Endothelial cell of umbilical vein (primary cell): ENCODE results near the gene HIGD1C. TPM values are rescaled to one million over a fixed set of nuclear protein-coding genes. Genes with fewer than 3 reads are reported as not detected.

ENCODE experiments used
- BruUV-seq: library from RNA; stranded (reverse); fragments of 400-500 nt; replicated peaks from 2 replicates; lab custom pipeline; 2021; lab: Mats Ljungman, UMichigan
- CTCF ChIA-PET: fragments of 300-600, 350-600 bp; sonication (Branson Sonifier 250); formaldehyde crosslinking; loops from one replicate; lab custom pipeline; 2021; ENCODE audit warnings: antibody characterized with exemption, inconsistent platforms; lab: Charles Lee
- POLR2A ChIA-PET: fragments of 300-600, 350-600 bp; sonication (Branson Sonifier 250); formaldehyde crosslinking; loops from one replicate; lab custom pipeline; 2021; ENCODE audit warnings: antibody characterized with exemption, inconsistent platforms; lab: Charles Lee
- DNase-seq: peaks from one replicate; pipeline ENCODE4 v3.0.0-alpha.2; 2011; ENCODE audit warnings: low read depth, low spot score
- FAIRE-seq: peaks from 2 replicates; lab custom pipeline; 2011; peaks lifted over from hg19 to GRCh38; lab: Jason Lieb, UNC
- H2AFZ ChIP-seq: 2 replicates; pipeline ENCODE4 v1.6.0; 2012; ENCODE audit warnings: low read depth, low read length, control low read depth, inconsistent platforms
- H3K27ac ChIP-seq: 2 replicates; pipeline ENCODE4 v1.5.1; 2011; ENCODE audit warnings: low read depth, mild to moderate bottlenecking, control low read depth, low read length, moderate library complexity; ENCODE audit not compliant: insufficient read depth
- H3K27me3 ChIP-seq, 2 experiments: 2 replicates each; pipeline versions ENCODE4 v1.6.0 to v1.6.1; 2011; ENCODE audit warnings: low read length in 2 of 2, mixed read lengths in 1 of 2; ENCODE audit not compliant: control insufficient read depth in 2 of 2, insufficient read depth in 2 of 2
- H3K36me3 ChIP-seq, 2 experiments: 2 replicates in 1 of 2; 3 replicates in 1 of 2; pipeline ENCODE4 v1.5.1; 2011; ENCODE audit warnings: low read length in 2 of 2, mild to moderate bottlenecking in 1 of 2, moderate library complexity in 1 of 2; ENCODE audit not compliant: control insufficient read depth in 2 of 2, insufficient read depth in 2 of 2; ENCODE audit errors: extremely low read depth in 1 of 2
- H3K4me1 ChIP-seq: 3 replicates; pipeline ENCODE4 v1.5.1; 2011; ENCODE audit warnings: mild to moderate bottlenecking, low read length; ENCODE audit not compliant: control insufficient read depth, insufficient read depth; ENCODE audit errors: extremely low read depth
- H3K4me2 ChIP-seq: 2 replicates; pipeline ENCODE4 v1.6.1; 2011; ENCODE audit warnings: low read length, control low read depth, mixed read lengths; ENCODE audit not compliant: insufficient read depth
- H3K4me3 ChIP-seq, 3 experiments: fragments of 200-600 bp in 1 of 3; sonication (generic), shearing (Covaris generic) in 1 of 3; replicated peaks in 1 of 3; 2 replicates each; pipeline ENCODE4 v1.5.1; 2011 to 2016; ENCODE audit warnings: control low read depth in 3 of 3, low read length in 3 of 3, mild to moderate bottlenecking in 2 of 3, inconsistent platforms in 1 of 3, low read depth in 1 of 3, moderate library complexity in 1 of 3; ENCODE audit not compliant: insufficient read depth in 1 of 3
- H3K79me2 ChIP-seq: 2 replicates; pipeline ENCODE4 v1.6.0; 2012; ENCODE audit warnings: low read length, inconsistent platforms; ENCODE audit not compliant: control insufficient read depth, insufficient read depth
- H3K9ac ChIP-seq: replicated peaks from 2 replicates; pipeline ENCODE3; 2011; ENCODE audit warnings: low read length, control low read depth; ENCODE audit not compliant: insufficient read depth; ENCODE audit errors: extremely low read depth
- H3K9me1 ChIP-seq: replicated peaks from 3 replicates; pipeline ENCODE4 v1.6.0; 2011; ENCODE audit warnings: mild to moderate bottlenecking, low read length; ENCODE audit not compliant: control insufficient read depth, insufficient read depth; ENCODE audit errors: extremely low read depth
- H3K9me3 ChIP-seq: replicated peaks from 2 replicates; pipeline ENCODE4 v1.5.1; 2012; ENCODE audit warnings: low read length, inconsistent platforms; ENCODE audit not compliant: control insufficient read depth, insufficient read depth
- H4K20me1 ChIP-seq: replicated peaks from 2 replicates; pipeline ENCODE3; 2011; ENCODE audit warnings: mild to moderate bottlenecking, low read length; ENCODE audit not compliant: control insufficient read depth, insufficient read depth; ENCODE audit errors: extremely low read depth
- CTCF ChIP-seq, 2 donors: IDR thresholded peaks; 1 replicate in 1 of 2; 2 replicates in 1 of 2; pipeline ENCODE4 v1.5.1; 2011; ENCODE audit warnings: low read length in 2 of 2, mild to moderate bottlenecking in 2 of 2, moderate library complexity in 2 of 2, control low read depth in 1 of 2, inconsistent platforms in 1 of 2, low read depth in 1 of 2; ENCODE audit not compliant: insufficient read depth in 1 of 2; ENCODE audit errors: extremely low read depth in 1 of 2
- EZH2 ChIP-seq: IDR thresholded peaks from 2 replicates; pipeline ENCODE4 v1.6.1; 2012; ENCODE audit warnings: borderline replicate concordance, low read depth, mild to moderate bottlenecking, moderate library complexity, low read length, inconsistent platforms; ENCODE audit not compliant: severe bottlenecking
- FOS ChIP-seq: IDR thresholded peaks from 2 replicates; pipeline ENCODE4 v1.6.1; 2011; ENCODE audit warnings: mild to moderate bottlenecking, low read length, moderate library complexity, borderline replicate concordance; ENCODE audit not compliant: insufficient read depth
- GATA2 ChIP-seq: IDR thresholded peaks from 2 replicates; pipeline ENCODE4 v1.7.0; 2011; ENCODE audit warnings: low read depth, mild to moderate bottlenecking, moderate library complexity, mixed read lengths, low read length; ENCODE audit not compliant: insufficient read length, insufficient read depth
- JUN ChIP-seq: IDR thresholded peaks from 2 replicates; pipeline ENCODE4 v1.6.1; 2011; ENCODE audit warnings: borderline replicate concordance, low read depth; ENCODE audit not compliant: insufficient read length, insufficient read depth
- MAX ChIP-seq: IDR thresholded peaks from 2 replicates; pipeline ENCODE4 v1.6.1; 2011; ENCODE audit not compliant: insufficient read depth, insufficient read length
- MYC ChIP-seq: IDR thresholded peaks from one replicate; pipeline ENCODE4 v1.6.1; 2011; ENCODE audit warnings: mild to moderate bottlenecking, low read depth, low read length
- POLR2A ChIP-seq: IDR thresholded peaks from 2 replicates; pipeline ENCODE4 v1.6.1; 2012; ENCODE audit warnings: low read depth, mild to moderate bottlenecking, control low read depth, low read length
- POLR2AphosphoS5 ChIP-seq: IDR thresholded peaks from 2 replicates; pipeline ENCODE4 v1.6.1; 2012; ENCODE audit warnings: low read depth, mild to moderate bottlenecking, control low read depth, low read length, moderate library complexity; ENCODE audit not compliant: insufficient read depth
- dilution Hi-C: fragments of 300-500 bp; cut with MboI; formaldehyde crosslinking; loops from one replicate; pipeline ENCODE4 v1.15.0; 2019; ENCODE audit warnings: low sequenced_read_pairs; ENCODE audit not compliant: extremely low pct_ligation_motif_present
- intact Hi-C: fragments of 100-400 bp; cut with micrococcal nuclease; formaldehyde crosslinking; loops from one replicate; pipeline ENCODE4 v1.10.0; 2022
- polyA plus RNA-seq, 4 experiments: library from polyadenylated mRNA; depleted of rRNA in 3 of 4; stranded (reverse) in 3 of 4; unstranded in 1 of 4; fragments of >200 nt; gene quantifications; 2 replicates each; pipeline versions ENCODE4 v1.2.1 to v1.2.3, GENCODE V29; 2011 to 2012; ENCODE audit warnings: missing spikeins in 1 of 4
- total RNA-seq: library from RNA; stranded (reverse); gene quantifications from 2 replicates; pipeline ENCODE4 v1.2.3, GENCODE V29; 2021

Gene HIGD1C
- total and polyA plus RNA-seq, 2 donors (not counting 3 experiments of a cell fraction or from before 2014, with no cell fraction given) = not detected

- H2AFZ ChIP-seq = no peak overlapping the region
- POLR2A ChIA-PET = no interaction called here
- intact Hi-C loops (no loop called here), dilution Hi-C loops (no loop called here)
- FAIRE-seq = no peak
- H3K9me3 ChIP-seq = no peaks in the 10 kb centered on the region
- no peaks in the 10 kb centered on the region for H3K27me3 ChIP-seq
- no peaks in the 10 kb centered on the region for H3K79me2 ChIP-seq
- CTCF ChIA-PET = interaction anchor here (1.7 to 2.1 kb wide), 2 partner anchors 166 to 226 kb away, joined by 5 to 14 read pairs; no protein-coding TSS in a partner anchor
- H3K9me1 ChIP-seq = no peaks in the 10 kb centered on the region
- peak; percentile 57 for DNase-seq
- H3K9ac ChIP-seq = no peak overlapping the region
- H3K4me1 ChIP-seq = peaks cover 26% of the 10 kb centered on the region
- TF ChIP-seq POLR2A = no peak
- no peak for TF ChIP-seq MAX
- no peak for TF ChIP-seq MYC
- no peak for TF ChIP-seq FOS
- TF ChIP-seq POLR2AphosphoS5 = no peak
- no peak for TF ChIP-seq GATA2
- TF ChIP-seq CTCF (IDR thresholded peaks at IDR 0.05; ENCODE audit: extremely low read depth in 1 of 2, insufficient read depth in 1 of 2, low read depth in 1 of 2, low read length in 2 of 2) = no peak
- TF ChIP-seq EZH2 = no peak
- no peak for TF ChIP-seq JUN
- no TSS peak for BruUV-seq
- H3K4me3 ChIP-seq = no peak overlapping the region
- H3K4me2 ChIP-seq = no peak overlapping the region
- H3K27ac ChIP-seq = no peak overlapping the region
- peaks cover 20 to 27% of the 10 kb centered on the region in 2 experiments for H3K36me3 ChIP-seq
- H4K20me1 ChIP-seq = no peaks in the 10 kb centered on the region
Observed at GRCh38 chr12:50991291-50991690, 38.9 kb downstream of the HIGD1C start.
